Left lobe of liver (tissue), 2 donors: ENCODE data around the gene ASB7. TPM values are rescaled to one million over a fixed set of nuclear protein-coding genes. Genes with fewer than 3 reads are reported as not detected.
A peak's percentile ranks its signal among the peaks of the same experiment; 100 is the strongest.

Experiments used
- ATAC-seq: fragments of 200-7000 bp; cut with Tn5 transposase; one replicate; pipeline ENCODE4 v1.9.1; 2020; ENCODE audit warnings: mild to moderate bottlenecking, moderate library complexity
- DNase-seq: peaks from one replicate; pipeline ENCODE4 v3.0.0-alpha.2; 2020; ENCODE audit warnings: low spot score
- total RNA-seq: library from RNA; stranded (reverse); gene quantifications from one replicate; pipeline ENCODE4 v1.2.1, GENCODE V29; 2021
- donor health status: DM: no; HTN: no; CAD: no; lungs with moderate emphysema.
- donor health status: DM: no; HTN: yes; CAD: no.

The ASB7 gene
- total RNA-seq, 1 donor from 2014 or later = 7.3 TPM

DNA sequence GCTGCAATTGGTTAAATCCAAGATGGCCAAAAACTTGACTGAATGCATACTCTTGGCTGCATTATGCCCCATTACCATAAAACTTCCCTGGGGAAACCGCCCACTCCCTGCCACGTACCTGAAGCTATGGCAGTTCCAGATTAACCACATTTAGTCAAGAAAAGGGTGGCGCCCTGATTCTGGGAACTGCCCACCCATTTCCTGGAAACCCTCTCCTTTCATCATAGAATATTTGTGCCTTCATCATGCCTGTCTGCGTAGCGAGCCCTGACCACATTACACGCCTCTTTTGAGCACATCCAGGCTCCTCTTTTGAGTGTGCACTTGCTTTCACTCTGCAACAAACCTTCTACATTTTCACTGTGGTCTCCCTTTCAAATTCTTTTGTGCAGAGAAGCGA lies 5.6 kb upstream of the ASB7 start:
- ATAC-seq = no peak
- no peak for DNase-seq

DNA sequence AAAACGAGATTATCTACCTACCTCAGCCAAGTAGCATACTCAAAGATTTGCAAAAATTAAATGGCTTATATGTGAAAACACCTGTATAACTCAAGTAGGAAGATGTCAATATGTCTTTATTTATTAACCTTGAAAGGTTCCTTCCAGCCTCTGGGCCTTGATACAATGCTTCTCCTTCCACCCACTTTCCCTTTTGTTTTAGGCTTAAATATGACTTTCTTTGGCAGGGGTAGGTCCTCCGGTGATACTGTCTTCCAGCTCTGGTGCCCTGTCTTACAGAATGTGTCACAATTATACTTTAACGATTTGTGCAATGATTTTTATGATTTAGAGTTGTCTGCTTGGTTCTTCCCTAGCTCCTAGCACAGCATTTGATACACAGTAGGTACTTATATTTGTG lies 4.5 kb upstream of the ASB7 start:
- no peak for DNase-seq
- ATAC-seq = no peak

DNA sequence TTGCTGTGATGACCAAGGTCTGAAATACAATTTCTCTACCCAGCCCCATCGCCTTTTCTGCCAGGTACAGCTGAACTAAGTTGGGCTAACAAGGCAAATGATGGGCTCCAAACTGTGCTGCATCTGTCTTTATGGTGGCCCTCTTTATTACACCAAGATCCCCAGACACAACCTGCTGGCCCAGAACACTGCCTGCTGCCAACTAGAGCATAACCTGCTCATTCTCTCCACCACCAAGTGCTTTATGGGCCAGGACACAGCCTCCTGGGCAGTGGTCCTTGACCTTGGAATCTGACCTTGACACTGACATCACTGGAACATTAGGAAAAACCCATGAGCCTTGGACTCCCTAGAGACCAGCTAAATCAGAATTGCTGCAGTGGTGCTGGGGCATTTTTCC lies 3.7 kb upstream of the ASB7 start:
- ATAC-seq (no peak), DNase-seq (no peak)

DNA sequence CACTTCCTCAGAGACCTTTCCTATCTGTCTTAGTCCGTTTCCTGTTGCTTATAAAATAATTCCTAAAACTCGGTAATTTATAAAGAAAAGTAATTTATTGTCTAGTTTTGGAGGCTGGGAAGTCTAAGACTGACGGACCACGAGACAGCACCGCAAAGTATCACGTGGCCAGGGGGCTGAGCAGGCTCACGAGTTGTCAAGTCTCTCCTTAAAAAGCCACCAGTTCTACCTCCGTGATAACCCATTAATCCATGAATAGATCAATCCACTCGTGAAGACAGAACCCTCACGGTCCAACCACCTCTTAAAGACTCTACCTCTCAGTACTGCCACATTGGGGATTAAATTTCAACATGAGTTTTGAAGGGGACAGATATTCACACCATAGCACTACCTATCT lies 1.2 kb upstream of the ASB7 start:
- ATAC-seq (no peak), DNase-seq (no peak)

DNA sequence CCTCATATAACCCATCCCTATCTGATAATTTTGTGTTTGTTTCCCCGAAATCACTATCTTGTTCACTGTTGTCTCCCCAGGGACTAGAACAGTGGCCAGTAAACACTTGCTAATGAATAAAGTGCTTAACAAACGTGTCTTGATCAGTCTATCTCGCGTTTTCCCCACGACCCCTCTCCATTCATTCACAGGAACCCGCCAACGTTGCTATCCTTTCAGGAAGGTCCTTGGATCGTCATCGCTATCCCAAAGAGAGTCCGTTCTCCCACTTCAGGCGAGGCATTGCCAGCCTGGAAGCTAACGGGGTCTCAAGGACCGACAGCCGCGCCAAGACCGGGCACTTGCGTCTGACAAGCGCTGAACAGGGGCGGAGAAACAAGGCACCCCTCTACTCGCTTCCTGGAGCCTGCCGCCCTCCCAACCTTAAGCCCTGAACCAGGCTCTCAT lies 749 bp upstream of the ASB7 start:
- DNase-seq = no peak
- peak; percentile 25 for ATAC-seq

DNA sequence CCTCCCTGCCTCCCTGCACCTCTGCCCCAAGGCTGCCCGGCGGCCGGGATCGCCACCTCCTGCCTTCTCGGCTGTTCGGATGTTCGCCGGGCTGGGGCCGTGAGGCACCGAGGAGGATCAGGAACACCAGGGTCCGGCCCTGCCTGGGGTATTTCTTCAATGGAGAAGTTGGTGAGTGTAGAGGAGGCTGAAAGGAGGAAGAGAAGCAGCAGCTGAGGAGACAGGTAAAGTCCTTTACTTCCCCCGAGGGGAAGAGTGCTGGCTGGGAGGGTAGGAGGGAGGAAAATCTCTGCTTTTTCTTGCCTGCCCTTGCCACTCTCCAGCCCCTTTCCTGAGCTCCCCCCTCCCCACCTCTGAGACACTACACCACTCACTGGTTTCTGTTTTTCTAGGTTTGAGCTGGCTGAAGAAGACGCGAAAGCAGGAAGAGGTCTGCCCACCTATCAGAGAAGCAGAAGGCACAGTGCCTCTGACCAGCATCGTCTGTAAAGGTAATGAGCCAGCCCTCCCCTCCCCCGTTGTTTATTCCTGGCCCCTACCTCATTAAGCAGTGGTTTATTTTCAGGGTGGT lies 519 bp downstream of the ASB7 start:
- ATAC-seq (no peak), DNase-seq (no peak)

DNA sequence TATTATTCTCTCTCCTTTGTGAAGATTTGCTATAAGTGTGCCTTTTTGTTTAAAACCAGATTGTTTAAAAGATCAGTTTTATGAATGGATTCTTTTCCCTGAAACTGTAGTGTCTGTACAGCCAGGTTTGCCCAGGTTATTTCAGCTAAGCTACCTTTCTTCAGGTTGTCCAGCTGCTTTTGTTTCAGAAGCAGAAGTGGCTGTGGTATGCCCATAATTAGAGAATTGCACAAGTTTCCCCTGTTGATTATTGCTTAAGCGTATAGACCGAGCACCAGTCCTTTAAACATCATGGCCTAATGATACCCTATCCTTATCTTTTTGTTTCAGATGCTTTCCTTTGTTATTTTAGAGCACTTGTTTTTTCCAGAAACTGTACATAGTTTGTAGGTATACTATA lies 10.2 kb downstream of the ASB7 start:
- DNase-seq = no peak
- ATAC-seq = no peak

DNA sequence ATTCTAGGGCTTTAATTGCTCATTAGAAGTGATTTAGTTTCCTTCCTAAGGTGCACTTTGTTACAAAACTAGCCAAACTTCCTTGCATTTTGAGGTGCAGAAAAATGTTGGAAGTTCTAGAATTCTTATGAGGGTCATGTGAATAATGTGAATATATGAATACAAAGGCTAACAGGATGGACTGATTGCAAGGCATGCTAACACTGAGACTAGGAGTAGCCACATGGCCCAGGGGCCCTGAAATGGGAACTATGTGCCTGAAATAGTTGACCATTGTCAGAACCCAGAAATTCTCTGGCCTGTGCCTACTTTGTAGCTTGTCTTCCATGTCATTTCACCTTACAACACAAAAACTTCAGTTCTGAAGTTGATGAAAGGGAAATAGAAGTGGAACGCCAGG lies 10.8 kb downstream of the ASB7 start:
- DNase-seq (no peak), ATAC-seq (no peak)

DNA sequence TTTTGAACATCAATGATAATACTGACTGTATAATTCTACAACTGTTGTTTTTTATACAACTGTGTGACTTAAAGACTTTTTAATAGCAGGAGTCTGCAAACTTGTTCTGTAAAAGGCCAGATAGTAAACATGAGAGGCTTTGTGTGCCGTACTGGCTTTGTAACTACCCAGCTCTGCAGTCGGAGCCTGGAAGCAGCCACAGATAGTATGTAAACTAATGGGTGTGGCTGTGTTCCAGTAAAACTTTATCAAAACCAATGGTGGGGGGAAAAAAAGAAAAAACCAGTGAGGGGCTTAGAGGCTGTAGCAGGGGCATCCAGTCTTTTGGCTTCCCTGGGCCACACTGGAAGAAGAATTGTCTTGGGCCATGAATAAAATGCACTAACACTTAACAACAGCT lies 11.9 kb downstream of the ASB7 start:
- DNase-seq (no peak), ATAC-seq (no peak)

DNA sequence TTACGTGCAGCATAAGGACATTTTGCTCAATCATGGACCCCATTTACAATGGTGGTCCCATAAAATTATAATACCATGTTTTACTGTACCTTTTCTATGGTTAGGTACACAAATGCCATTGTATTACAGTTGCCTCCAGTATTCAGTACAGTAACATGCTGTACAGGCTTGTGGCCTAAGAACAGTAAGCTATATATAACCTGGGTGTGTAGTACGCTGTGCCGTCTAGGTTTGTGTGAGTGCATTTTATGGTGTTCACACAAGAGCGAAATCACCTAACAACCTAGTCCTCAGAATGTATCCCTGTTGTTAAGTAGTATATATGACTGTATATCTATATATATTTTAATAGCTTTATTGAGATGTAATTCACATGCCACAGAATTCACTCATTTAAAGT lies 12.5 kb downstream of the ASB7 start:
- ATAC-seq (no peak), DNase-seq (no peak)

DNA sequence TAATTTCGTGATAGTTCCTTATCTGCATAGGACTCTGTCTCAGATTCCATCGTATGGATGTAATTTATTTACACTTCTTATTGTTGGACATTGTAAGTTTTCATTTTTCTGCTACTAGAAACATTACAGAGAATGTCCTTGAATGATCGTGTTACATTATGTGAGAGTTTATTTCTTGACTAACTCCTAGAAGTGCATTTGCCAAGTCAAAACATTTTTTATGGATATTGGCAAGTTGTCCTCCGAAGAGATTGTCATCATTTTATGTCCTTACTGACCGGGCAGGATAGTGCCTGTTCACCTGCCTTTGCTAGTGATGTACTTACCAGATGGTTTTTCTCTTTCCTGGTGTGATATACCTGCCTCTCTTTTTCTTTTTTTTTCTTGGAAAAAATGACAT lies 13.4 kb downstream of the ASB7 start:
- no peak for DNase-seq
- ATAC-seq = no peak

DNA sequence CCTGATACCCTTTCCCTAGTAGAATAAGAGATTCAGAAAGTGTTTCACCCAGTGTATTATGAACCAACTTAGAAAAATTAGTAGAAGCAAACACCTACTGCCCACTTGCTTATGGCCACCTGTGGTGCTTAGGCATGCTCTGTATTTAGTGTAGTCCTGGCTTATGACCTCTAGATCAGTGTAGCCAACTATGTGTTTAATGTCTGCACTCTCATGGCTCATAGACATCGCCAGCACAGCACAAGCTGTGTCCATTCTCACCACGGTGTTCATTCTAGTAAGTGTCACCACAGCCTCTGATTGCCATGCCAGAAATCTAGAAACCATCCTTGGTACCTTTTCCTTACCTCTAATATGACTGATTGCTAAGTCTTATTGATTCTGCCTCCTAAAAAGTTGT lies 14.3 kb downstream of the ASB7 start:
- DNase-seq (no peak), ATAC-seq (no peak)

DNA sequence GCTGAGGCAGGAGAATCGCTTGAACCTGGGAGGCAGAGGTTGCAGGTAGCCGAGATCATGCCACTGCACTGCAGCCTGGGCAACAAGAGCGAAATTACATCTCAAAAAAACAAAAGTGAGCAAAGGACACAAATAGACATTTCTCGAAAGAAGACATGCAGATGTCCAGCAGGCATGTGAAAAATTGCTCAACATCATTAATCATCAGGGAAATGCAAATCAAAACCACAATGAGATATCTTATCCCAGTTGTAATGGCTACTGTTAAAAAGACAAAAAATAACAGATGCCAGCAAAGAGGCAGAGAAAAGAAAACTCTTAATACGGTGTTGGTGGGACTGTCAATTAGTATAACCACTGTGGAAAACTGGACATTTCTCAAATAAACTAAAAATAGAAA lies 20.9 kb downstream of the ASB7 start:
- ATAC-seq = no peak
- no peak for DNase-seq

DNA sequence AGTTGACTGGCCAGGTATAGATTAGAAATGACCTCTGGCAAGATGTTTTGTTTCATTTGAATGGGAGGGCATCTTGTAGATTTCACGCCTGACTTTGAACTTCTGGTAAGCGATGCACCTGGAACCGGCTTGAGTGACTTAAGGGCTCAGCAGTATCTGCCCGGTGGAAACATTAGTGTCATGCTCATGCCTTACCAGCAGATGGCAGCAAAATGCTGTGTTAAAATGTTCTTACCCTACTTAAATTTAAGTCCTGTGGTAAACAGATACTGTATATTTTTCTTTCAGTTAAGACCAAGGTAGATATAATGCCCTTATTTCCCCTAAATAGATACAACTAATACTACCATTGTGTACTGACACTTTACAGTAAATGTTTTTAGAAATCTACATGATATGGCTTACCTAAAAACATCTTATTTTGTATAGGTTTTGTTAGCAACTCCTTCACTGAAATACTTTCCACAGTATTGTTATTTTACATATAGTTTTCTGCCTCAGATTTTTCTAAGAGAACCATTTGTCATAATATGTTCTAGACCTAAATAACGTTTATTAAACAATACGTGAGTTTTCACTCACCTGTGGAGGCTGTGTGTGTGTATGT lies 25.5 kb downstream of the ASB7 start:
- DNase-seq (peak; percentile 58), ATAC-seq (peak; percentile 98)

DNA sequence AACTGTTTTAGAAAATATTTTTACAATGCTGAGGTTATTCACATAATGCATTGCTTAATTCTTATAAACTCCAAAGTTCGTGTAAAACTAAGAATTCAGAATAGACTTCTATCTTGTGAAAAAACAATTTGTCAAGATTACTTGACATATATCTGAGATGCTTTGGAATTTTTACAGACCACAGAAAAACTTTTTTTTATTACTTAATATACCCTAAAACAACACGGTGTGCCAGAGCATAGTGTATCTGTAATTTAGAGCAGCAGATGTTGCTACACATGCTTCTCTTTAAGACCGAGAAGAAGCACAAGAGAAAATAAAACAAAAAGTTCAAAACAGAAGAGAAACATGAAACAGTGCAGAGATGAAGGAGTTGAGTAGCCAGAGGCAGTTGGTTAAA lies 26.4 kb downstream of the ASB7 start:
- DNase-seq (no peak), ATAC-seq (no peak)

DNA sequence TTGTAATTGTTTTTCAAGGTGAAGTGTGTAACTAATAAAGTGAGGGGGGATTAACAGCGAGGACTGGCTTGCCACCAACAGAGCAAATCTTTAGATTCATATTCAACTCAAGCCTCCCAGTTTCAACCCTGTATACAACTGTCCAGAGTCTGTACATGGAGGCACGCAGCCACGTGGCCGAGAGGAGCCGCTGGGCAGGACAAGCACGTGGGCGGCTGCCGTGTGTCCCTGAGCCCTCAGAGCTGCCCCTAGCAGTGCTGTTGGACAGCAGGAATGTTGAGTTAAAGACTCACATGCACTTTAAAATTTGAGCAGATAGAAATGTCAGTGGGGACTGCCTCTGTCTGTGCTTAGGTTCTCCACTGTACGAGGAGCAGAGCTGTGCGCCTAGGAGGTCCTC lies 29.4 kb downstream of the ASB7 start:
- ATAC-seq = no peak
- no peak for DNase-seq

DNA sequence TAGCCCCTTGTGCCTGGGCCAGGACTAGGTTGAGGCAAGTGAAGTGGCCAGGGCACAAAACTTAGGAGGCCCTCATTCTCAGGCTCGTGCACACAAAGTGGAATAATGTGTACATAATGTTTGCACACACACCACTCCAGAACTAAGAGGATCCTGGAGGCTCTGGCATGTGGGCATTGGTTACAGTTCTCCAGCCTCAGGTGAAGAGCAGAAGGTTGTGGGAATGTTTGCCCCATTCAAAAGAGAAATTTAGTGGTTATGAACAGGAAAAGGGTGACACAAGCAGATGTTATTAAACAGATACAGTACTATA lies 31.3 kb downstream of the ASB7 start:
- DNase-seq = no peak
- ATAC-seq = no peak

DNA sequence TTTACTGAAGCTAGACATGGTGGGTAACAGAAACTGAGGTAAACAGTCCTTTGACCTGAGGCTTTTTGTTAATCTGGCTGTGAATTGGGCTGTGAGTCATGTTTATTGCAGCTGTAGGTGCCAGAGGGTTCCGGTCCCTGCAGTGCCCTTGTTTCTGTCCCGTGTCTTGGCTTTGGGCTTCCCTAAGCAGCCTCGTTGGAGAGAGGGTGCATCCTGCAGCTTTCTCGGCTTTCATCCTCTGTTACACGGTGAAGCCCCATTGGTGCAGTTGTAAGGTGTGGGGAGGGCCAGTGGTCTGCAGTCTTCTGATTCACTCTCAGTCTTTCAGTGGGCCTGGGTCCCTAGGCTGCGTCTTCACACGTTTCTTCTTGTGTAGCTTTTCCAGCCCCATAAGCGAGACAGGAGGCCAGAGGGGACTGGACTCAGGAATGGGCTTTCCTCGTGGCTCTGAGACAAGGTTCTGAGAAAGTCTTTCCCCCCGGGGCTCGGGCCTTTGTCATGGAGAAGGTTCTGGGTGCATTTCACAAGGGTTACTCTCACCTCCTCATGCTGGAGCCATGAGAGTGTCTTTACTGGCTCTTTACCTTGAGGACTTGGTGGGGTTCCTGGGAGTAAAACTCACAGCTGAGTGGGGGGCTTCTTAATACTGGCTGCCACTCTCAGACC lies 33.1 kb downstream of the ASB7 start:
- ATAC-seq (no peak), DNase-seq (no peak)

DNA sequence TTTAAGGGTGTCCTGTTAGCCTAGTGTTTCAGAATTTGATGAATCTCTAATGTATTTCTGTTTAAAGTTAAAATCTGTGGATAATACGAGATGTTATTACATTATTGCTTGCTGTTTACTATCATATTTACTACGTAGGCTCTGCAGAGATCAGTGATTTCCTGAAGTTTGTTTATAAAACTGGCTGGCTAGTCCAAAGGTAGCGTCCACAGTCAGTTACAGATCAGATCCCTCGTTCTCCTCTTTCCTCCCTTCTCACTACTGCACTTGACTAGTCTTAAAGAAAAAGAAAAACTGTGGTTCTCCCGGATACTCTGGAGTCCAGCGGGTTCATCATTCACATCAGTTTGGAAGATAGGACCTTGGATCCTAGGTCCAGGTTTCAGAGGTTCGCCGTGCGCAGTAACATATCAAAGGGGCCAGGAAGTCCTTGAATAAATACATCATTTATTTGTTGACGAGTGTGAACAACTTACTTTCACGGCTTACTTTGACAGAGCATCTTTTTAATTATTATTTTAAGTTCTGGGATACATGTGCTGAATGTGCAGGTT lies 35.9 kb downstream of the ASB7 start:
- ATAC-seq (peak; percentile 62), DNase-seq (no peak)

DNA sequence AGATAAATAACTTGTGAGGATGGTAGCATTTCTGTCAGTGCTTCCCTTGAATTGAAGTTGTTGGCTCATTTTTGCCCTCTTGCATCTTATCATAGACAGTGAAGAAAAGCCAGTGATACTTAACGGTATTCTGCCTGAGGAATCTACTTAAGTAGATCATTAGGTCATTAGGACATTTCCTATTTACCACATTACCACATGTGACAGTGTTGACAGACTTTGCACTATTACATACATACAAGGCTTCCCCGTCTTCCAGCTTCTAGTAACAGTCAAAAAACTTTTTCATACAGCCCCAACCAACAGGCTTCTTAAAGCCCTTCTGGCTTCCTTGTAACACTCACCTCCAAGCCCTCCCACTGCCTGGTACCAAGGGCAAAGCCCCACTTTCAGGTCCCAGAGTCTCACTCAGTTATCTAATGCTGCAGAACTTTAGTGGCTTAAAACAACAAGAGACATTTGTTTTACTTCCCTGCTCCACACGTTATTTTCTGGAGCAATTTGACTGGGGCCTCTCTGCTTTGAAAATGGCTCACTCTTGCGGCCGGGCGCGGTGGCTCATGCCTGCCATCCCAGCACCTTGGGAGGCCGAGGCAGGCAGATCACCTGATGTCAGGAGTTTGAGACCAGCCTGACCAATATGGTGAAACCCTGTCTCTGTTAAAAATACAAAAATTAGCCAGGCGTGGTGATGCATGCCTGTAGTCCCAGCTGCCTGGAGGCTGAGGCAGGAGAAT lies 40.0 kb downstream of the ASB7 start:
- DNase-seq = no peak
- ATAC-seq = peak; percentile 55

DNA sequence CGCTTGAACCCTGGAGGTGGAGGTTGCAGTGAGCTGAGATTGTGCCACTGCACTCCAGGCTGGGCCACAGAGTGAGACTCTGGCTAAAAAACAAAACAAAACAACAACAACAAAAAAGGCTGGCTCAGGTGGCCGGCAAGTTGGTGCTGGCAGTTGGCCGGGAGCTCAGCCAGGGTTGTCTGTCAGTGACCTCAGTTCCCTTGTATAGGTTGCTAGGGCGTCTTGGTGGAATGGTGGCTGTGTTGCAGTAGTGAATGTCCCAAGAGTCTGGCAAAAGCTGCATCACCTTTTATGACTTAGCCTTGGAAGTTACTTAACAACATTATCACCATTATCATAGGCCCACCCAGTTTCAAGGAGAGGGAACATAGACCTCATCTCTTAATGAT lies 40.6 kb downstream of the ASB7 start:
- no peak for ATAC-seq
- DNase-seq = no peak

DNA sequence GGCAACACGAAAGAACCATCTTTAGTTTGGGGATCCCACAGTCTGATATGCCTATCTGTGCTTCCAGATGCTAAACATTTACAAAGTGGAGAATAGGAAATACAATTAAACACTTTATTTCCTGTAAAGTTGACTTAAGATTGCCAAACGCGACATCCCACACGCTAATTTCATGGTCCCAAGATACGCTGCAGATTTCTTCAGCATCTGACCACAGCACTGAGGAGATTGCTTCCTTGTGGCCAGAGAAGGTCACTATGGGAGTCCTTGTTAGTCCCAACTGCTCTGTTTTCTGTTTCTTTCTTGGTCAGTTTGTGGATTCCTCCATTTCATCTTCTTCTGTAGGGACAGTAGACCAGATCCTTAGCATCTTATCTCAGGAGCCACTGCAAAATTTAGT lies 43.3 kb downstream of the ASB7 start:
- DNase-seq (no peak), ATAC-seq (no peak)
